ENCODE data around the gene GAS6.
A peak's percentile ranks its signal among the peaks of the same experiment; 100 is the strongest.
"Not testable (repeated sequence)": the region's sequence is repeated elsewhere in the genome, so short reads cannot be mapped to it uniquely, and the experiment has no call there.

The GAS6 gene

GRCh38 chr13:113789931-113790330 lies 73.9 kb downstream of the GAS6 start:
- DNase-seq (ENCODE audit: low spot score): not testable (repeated sequence)

GRCh38 chr13:113789167-113789566 lies 74.7 kb downstream of the GAS6 start:
- no peak for DNase-seq (ENCODE audit: low spot score)

DNA sequence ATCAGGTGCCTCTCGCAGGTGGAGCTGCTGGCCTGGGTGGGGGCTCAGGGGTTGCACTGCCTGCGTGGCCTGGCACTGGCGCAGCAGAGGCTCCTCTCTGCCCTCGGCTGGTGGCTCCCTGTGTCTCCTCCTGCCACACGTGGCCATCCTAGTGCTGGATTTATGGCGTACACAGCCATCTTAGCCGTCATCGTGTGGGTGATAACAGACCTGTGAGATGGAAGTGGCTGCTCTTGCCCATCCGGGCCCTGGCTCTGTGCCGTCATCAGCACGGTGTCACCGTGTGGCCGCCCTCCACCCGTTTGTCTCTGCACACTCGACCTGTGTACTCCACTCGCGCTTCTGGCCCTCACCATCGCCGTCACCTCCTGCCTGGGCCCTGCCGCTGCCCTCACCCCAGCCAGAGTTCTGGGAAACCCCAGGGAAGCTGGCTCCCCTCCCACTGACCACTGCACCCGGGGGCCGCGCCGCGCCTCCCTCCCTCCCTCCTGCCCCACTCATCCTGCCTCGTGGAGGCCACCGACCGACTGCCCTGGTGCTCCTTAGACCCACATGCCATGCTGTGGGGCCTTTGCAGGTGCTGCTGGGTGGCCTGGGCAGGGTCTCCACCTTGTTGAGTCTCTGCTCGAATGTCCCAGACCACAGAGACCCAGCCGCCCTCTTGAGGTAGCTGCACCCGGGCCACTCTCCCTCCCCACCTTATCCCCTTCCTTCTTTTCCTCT lies 75.3 kb downstream of the GAS6 start:
- DNase-seq (ENCODE audit: low spot score): no peak

DNA sequence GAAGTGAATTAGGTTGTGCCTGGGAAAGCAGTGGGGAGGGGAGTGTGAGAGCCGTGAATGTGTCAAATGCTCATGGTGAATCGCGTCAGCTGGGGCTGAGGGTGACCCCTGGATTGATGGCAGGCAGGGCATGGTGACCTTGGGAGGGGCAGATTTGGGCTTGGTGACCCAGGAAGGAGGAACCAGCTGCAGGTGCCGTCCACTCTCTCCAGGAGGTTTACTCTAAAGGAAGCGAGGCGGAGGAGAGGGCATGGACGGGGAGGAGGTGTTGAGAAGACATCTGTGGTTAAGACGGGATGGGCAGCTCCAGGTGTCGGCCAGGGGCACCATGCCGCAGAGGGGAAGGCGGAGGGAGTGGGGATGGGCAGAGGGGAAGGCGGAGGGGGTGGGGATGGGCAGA lies 76.2 kb downstream of the GAS6 start:
- DNase-seq (ENCODE audit: low spot score): no peak

DNA sequence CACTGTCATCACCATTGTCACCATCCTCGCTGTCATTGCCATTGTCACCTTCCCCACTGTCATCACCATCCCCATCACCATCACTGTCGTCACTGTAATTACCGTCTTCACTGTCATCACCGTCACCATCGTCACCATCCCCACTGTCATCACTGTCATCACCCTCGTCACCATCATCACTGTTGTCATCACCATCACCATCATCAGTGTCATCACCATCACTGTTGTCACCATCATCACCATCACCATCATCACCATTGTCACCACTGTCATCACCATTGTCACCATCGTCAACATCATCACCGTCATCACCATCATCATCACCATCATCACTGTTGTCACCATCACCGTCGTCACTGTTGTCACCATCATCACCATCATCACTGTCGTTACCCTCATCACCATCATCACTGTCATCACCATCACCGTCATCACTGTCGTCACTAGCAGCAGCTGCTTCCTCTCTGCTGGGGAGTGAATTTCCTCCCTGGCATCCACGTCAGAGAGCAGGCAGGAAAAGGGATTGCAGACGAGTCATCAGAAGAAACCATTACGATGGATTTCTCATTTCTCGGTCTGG lies 77.5 kb downstream of the GAS6 start:
- DNase-seq (ENCODE audit: low spot score): peak; percentile 47

- peak; percentile 97 for DNase-seq (ENCODE audit: low spot score)
Measured at GRCh38 chr13:113785051-113786010, 78.5 kb downstream of the GAS6 start.

- DNase-seq (ENCODE audit: low spot score): no peak
Measured at GRCh38 chr13:113784645-113785024, 79.2 kb downstream of the GAS6 start.

- DNase-seq (ENCODE audit: low spot score): peak; percentile 14
Measured at GRCh38 chr13:113783966-113784644, 79.8 kb downstream of the GAS6 start.

GRCh38 chr13:113783200-113783881 lies 80.5 kb downstream of the GAS6 start:
- DNase-seq (ENCODE audit: low spot score): no peak

- no peak for DNase-seq (ENCODE audit: low spot score)
Measured at GRCh38 chr13:113782472-113782871, 81.4 kb downstream of the GAS6 start.

DNA sequence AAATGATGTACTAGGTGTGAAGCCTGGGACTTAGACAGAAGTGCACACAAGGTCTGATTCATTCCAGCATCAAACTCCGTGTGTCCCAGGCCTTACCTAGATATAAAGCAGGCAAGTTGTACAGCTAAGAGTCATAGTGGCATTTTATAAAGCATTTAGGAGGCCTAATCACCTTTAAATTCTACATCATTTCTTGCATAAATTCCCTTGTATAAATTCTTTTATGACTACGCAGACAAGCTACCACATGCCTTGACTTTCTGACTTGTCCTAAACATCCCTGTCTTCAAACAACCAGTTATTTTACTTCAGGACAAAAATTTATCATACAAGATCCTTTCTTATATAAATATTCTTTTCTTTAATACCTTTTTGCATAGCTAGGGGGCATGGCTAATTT lies 82.3 kb downstream of the GAS6 start:
- DNase-seq (ENCODE audit: low spot score): no peak

GRCh38 chr13:113777311-113778260 lies 86.3 kb downstream of the GAS6 start:
- peak; percentile 10 for DNase-seq (ENCODE audit: low spot score)

DNA sequence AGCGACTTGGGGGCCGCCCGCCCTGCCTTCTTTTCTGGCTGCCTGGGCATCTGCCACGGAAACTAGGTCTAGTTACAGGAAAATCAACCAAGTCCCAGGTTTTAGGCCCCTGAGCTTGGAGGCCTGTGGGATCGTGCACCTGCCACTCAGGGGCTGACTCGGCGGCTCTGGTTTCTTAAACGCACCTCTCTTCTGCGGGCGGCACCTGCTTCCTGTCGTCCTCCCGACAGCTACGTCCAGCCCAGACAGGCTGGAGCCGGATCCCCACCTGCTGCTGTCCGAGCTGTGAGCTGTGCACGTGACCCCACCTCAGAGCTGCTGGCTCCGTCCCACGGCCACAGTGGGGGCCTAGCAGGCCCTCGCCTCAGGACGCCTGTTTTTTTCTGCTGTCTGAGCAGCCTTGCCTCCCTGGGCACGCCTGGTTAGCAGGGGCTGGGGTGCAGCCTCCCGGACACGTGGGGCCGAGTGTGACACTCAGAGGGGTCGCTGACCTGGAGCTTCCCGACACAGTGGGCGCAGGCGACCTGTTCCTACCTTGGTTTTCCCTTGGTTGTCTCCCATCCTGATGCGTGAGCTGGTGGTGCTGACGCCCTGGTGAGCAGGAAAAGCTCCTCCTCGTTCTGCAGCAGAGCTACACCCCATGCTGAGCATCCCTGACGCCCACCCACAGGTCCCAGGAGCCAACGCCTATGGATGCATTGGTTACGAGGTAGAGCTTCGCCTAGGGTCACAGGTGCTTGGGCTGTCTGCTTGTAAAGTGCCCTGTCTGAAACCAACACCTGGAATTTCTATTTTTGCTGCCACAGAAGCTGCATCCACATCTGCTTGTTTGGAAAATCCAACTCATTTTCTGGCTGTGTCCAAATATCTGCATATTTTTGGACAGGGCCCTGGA lies 87.4 kb downstream of the GAS6 start:
- peak; percentile 7 for DNase-seq (ENCODE audit: low spot score)

DNA sequence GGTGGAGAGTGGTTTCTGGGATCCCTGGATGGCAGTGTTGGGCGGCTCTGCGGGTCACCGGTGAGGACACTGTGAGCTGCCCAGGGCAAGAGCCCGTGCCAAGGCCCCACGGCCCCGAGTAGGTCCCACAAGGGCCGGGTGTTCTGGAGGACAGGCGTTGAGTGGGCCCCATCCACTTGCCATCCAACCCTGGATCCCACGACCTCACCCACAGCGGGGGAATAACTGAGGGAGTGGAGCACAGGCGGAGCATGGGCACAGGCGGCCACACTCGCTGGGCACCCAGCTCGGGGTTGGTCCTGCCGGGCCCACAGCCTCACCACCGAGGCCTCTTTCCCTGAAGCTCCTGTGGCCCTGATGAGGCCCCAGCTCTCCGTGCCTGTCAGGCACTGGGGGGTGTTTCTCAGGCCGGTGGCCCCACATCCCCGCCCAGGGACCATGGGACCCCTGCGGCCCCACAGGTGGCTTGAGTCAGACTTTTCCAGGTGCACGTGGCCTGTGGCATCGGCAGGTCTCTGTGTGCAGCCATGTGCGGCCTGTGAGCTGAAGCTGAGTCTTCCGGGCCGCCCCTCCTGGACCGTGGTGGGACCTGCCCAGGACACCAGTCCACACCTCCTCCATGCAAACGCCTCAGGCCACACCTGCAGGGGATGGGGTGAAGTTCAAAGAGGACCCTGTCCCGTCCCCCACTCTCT lies 88.3 kb downstream of the GAS6 start:
- DNase-seq (ENCODE audit: low spot score): no peak

DNA sequence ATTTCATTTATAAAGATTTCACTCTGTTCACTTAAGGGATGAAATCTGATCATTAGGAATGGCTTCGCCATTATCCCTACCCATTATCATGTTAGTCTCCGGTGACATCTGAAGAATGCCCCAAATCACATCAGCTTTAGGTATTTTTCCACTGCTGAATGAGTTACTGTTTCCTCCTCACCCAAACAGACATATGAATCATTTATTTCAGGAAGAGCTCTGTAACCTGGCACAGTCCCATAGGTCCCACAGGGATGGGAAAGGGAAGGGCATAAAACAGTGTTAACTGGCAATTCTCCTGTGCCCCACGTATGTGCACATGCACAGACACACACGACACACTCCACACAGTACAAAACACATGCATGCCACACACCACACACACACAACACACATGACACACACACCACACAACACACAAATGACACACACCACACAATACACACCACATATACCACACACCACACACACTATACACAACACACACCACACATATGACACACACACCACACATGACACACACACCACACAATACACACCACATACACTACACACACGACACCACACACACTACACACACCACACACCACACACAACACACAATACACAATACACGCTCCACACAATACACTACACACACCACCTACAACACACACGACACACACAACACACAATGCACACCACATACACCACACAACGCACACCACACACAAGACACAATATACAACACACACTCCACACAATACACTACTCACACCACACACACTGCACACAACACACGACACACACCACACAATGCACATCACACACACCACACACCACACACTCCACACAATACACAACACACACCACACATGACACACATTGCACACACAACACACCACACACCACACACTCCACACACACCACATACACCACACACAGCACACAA lies 89.4 kb downstream of the GAS6 start:
- DNase-seq (ENCODE audit: low spot score): peak; percentile 66

DNA sequence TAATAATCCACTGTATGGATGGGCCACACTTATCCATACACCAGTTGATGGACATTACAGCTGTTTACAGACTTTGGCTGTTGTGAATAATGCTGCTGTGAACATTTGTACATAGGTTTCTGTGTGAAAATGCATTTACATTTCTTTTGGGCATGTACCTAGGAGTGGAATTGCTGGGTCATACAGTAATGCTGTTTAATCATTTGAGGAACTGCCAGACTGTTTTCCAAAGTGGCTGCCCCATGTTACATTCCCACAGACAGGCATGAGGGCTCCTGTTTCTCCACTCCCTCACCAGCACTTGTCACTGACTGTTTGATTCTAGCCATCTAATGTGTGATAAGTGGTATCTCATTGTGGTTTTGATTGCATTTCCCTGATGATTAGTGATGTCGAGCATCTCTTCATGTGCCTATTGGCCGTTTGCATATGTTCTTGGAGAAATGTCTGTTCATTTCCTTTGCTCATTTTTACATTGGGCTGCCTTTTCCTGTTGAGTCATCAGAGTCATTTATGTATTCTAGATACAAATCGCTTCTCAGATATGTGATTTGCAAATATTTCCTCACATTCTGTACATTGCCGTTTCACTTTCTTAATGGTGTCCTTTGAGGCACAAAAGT lies 92.1 kb downstream of the GAS6 start:
- DNase-seq (ENCODE audit: low spot score): peak; percentile 41

DNA sequence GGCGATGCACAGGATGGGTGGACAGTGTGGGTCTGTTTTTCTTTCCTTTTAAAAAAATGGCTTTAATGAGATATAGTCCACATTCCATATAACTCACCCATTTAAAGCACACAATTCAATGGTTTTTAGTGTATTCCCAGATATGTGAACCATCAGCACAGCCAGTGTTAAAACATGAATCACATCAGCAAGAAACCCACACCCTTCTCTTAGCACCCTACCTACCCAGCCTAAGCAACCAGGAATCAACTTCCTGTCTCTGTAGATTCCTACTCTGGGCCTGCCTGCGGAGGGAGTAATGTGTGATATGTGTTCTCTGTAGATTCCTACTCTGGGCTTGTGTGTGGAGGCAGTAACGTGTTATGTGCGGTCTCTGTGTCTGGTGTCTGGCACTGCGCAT lies 92.9 kb downstream of the GAS6 start:
- peak; percentile 20 for DNase-seq (ENCODE audit: low spot score)
